ENCODE results near the gene WDR45B. TPM values are rescaled to one million over a fixed set of nuclear protein-coding genes. Genes with fewer than 3 reads are reported as not detected.

WDR45B gene
- total RNA-seq, 2 donors from 2014 or later, result 58.8 to 119 TPM

- intact Hi-C loops (cut with DNase I), result no loop called here
- Histone ChIP-seq H3K27ac (no peak overlapping the region), H3K9me3 (no peaks in the 10 kb centered on the region), H3K4me1 (no peaks in the 10 kb centered on the region), H3K36me3 (peaks cover 18% of the 10 kb centered on the region), H3K4me3 (no peak overlapping the region), H3K27me3 (no peaks in the 10 kb centered on the region), H3K9ac (ENCODE audit: low read depth in 2 of 2, low read length in 2 of 2) (no peak overlapping the region)
- no peak for DNase-seq
- TF ChIP-seq CTCF (IDR thresholded peaks at IDR 0.05), result no peak
These were observed 34.1 kb downstream of the WDR45B start for GRCh38 chr17:82614095-82614631.

GRCh38 chr17:82613283-82614094 lies 34.8 kb downstream of the WDR45B start:
- no peaks in the 10 kb centered on the region for H3K9me3 ChIP-seq
- peaks cover 14% of the 10 kb centered on the region for H3K36me3 ChIP-seq
- H3K4me3 ChIP-seq, result no peak overlapping the region
- H3K27me3 ChIP-seq, result no peaks in the 10 kb centered on the region
- no peak overlapping the region for H3K27ac ChIP-seq
- intact Hi-C loops (cut with DNase I), result no loop called here
- H3K4me1 ChIP-seq, result no peaks in the 10 kb centered on the region
- H3K9ac ChIP-seq (ENCODE audit: low read depth in 2 of 2, low read length in 2 of 2), result no peak overlapping the region
- no peak for DNase-seq
- no peak for TF ChIP-seq CTCF (IDR thresholded peaks at IDR 0.05)

GRCh38 chr17:82611140-82612058 lies 36.8 kb downstream of the WDR45B start:
- no peak for DNase-seq
- Histone ChIP-seq H3K27ac (no peak overlapping the region), H3K9ac (ENCODE audit: low read depth in 2 of 2, low read length in 2 of 2) (no peak overlapping the region), H3K4me1 (no peaks in the 10 kb centered on the region), H3K4me3 (no peak overlapping the region), H3K9me3 (no peaks in the 10 kb centered on the region), H3K36me3 (no peaks in the 10 kb centered on the region), H3K27me3 (no peaks in the 10 kb centered on the region)
- intact Hi-C loops (cut with DNase I), result no loop called here
- TF ChIP-seq CTCF (IDR thresholded peaks at IDR 0.05), result no peak

GRCh38 chr17:82609655-82610054 lies 38.6 kb downstream of the WDR45B start:
- H3K36me3 ChIP-seq, result no peaks in the 10 kb centered on the region
- intact Hi-C loops (cut with DNase I), result no loop called here

More at GRCh38 chr17:82609655-82610054, 38.6 kb downstream of the WDR45B start:
- H3K9me3 ChIP-seq, result no peaks in the 10 kb centered on the region
- no peak for DNase-seq
- H3K9ac ChIP-seq (ENCODE audit: low read depth in 2 of 2, low read length in 2 of 2), result no peak overlapping the region
- H3K4me3 ChIP-seq, result no peak overlapping the region
- H3K27ac ChIP-seq, result no peak overlapping the region
- H3K27me3 ChIP-seq, result no peaks in the 10 kb centered on the region
- no peaks in the 10 kb centered on the region for H3K4me1 ChIP-seq
- no peak for TF ChIP-seq CTCF (IDR thresholded peaks at IDR 0.05)
